ENCODE data around the gene AP1G1. TPM values are rescaled to one million over a fixed set of nuclear protein-coding genes. Genes with fewer than 3 reads are reported as not detected.

Gene AP1G1
- 100 to 1,000 TPM in 1 of 3 donors, 10 to 100 TPM in 2; 65.8 to 121 (median 95.7) TPM for total RNA-seq

DNA sequence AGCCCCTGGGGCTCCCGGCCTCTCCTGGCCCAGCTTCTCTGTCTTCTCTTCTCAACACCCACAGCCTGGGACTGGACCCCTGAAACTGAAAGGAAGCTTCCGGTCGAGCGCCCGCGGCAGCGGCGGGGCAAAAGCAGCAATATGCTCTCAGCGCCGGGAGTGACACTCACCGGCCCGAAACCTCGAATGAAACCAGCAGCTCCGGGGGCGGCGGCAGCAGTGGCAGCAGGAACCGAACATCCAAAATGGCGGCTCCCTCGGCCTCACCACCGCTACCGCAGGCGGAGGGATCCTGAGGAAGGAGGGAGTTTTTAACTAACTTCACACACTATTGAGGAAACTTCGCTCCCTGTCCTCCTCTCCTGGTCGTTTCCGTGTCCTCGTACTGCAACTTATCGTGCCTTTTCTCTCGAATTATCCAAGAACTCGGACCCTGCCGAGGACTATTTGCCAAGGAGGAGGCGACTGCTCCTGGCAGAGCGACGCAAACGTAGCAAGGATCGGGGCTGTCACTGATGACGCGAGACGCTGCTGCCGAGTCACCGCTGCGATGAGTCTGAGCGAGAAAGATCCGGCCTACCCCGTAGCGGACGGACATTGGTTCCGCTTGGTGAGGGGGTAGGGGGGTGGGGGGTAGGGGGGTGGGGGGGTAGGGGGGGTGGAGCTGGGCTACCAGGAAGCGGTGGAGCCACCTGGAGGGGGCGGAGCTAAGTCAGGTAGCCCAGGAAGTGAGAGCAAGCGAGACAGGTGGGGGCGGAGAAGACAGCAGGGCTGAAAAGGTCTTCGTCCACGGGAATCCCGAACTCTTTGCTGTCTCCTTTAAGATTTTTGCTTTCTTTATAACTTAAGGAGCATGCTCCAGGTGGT lies at the start of gene AP1G1:
Gene AP1G1, minus strand, starts transcription at position 242 of the 867 bp plus-strand sequence. CDS start 19,355 bp downstream, outside the sequence.
- peak; percentile 94 to 97 for DNase-seq (ENCODE audit: low spot score in 2 of 2)
- peak within 1 kb of the TSS; percentile 72 to 98 (median 91) for H3K4me3 ChIP-seq
- TF ChIP-seq POLR2A (IDR thresholded peaks at IDR 0.05) (peak; percentile 66), POLR2AphosphoS5 (IDR thresholded peaks at IDR 0.05) (peak; percentile 93 to 98 (median 94)), CTCF (IDR thresholded peaks at IDR 0.05) (no peak)
- intact Hi-C loops (cut with DNase I; ENCODE audit: low total_unique reads) = loop anchor here (5.0 kb wide), 1 partner anchor 78 kb away; no protein-coding TSS in a partner anchor
- H3K36me3 ChIP-seq = no peaks in the 10 kb centered on the region
- no peaks in the 10 kb centered on the region for H3K9me3 ChIP-seq
- peaks cover 4 to 5% of the 10 kb centered on the region in 2 donors for H3K4me1 ChIP-seq
- peak within 1 kb of the TSS; percentile 98 to 99 for H3K27ac ChIP-seq
- H3K27me3 ChIP-seq = no peaks in the 10 kb centered on the region

DNA sequence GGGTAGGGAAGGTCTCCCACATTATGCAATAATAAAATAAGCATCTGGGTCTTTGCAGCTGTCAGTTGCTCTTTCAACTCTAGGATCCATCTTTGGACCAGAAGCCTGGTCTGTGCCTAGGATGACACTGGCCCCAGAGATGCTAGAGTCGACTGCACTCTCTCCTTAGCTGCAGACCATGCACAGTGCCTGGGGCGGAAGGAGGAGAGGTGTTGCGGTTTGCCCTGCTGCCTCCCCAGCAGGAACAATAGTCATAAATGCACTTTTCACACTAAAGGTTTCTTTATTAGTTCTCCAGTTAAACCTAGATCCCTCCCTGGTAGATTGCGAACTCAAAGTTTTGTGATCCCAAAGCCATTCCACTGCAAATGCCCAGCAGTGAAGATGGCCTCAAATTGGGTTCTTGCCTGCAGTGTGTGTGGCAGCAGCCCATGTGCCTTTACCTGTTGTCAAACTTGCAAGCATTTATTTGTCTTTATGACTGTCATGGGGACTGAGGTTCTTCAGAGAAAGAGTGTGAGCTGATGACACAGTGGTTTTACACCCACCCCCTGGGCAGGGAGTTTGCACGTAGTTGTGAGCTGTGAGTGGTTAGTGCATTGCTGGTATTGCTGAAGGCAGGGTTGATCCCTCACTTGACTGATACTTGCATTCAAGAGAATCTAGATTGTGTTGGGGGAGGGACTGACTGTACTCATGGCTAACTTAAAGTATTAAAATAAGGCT lies 47.5 kb upstream of the AP1G1 start:
- intact Hi-C loops (cut with DNase I; ENCODE audit: low total_unique reads) = no loop called here
- DNase-seq (ENCODE audit: low spot score in 2 of 2) = no peak
- Histone ChIP-seq H3K4me3 (no peak overlapping the region), H3K27me3 (no peaks in the 10 kb centered on the region), H3K36me3 (no peaks in the 10 kb centered on the region), H3K27ac (no peak overlapping the region), H3K4me1 (peaks cover 0 to 5% of the 10 kb centered on the region in 2 donors), H3K9me3 (no peaks in the 10 kb centered on the region)
- no peak for TF ChIP-seq CTCF (IDR thresholded peaks at IDR 0.05)
- no peak for TF ChIP-seq POLR2AphosphoS5 (IDR thresholded peaks at IDR 0.05)
- no peak for TF ChIP-seq POLR2A (IDR thresholded peaks at IDR 0.05)

DNA sequence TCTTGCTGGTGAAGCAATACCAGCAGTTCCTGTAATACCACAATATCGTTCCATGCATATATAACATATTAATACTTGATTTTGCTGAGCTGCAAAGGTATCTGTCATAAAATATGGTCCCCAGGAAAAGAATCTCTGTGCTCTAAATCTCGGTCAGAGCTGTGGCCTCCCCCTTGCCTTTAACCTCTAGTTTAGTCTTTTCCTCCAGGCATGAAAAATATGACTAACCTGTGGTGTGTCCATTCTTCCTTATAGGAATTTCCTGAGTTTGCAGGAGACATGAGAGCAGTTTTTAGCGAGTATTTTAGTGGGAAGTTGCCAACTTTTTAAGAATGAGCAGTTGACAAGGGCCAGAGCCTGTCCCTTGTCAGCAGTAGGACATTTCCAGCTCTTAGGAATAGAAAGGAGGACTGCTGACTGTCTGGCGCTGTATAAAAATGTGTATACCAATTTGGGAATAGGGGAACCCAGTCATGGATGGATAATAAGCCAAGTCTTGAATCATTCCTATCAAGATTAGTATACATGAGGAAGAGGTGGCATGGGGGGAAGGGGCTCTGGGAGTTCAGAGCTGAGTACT lies 45.8 kb upstream of the AP1G1 start:
- Histone ChIP-seq H3K36me3 (peaks cover 3% of the 10 kb centered on the region), H3K4me3 (no peak overlapping the region)

GRCh38 chr16:71853413-71853812 lies 44.8 kb upstream of the AP1G1 start:
- H3K4me3 ChIP-seq = no peak overlapping the region
- DNase-seq (ENCODE audit: low spot score in 2 of 2) = no peak

More for the DNA sequence above, 45.8 kb upstream of the AP1G1 start:
- no peaks in the 10 kb centered on the region for H3K27me3 ChIP-seq
- TF ChIP-seq POLR2AphosphoS5 (IDR thresholded peaks at IDR 0.05) (no peak), POLR2A (IDR thresholded peaks at IDR 0.05) (no peak), CTCF (IDR thresholded peaks at IDR 0.05) (no peak)
- DNase-seq (ENCODE audit: low spot score in 2 of 2) = no peak
- H3K27ac ChIP-seq = peak overlapping the region in 1 of 2 donors; percentile 18
- no peaks in the 10 kb centered on the region for H3K9me3 ChIP-seq
- intact Hi-C loops (cut with DNase I; ENCODE audit: low total_unique reads) = no loop called here
- H3K4me1 ChIP-seq = peaks cover 0 to 5% of the 10 kb centered on the region in 2 donors

More at GRCh38 chr16:71853413-71853812, 44.8 kb upstream of the AP1G1 start:
- intact Hi-C loops (cut with DNase I; ENCODE audit: low total_unique reads) = no loop called here
- Histone ChIP-seq H3K36me3 (peaks cover 6% of the 10 kb centered on the region), H3K27ac (no peak overlapping the region), H3K9me3 (no peaks in the 10 kb centered on the region), H3K27me3 (no peaks in the 10 kb centered on the region), H3K4me1 (no peaks in the 10 kb centered on the region)
- no peak for TF ChIP-seq POLR2A (IDR thresholded peaks at IDR 0.05)
- TF ChIP-seq CTCF (IDR thresholded peaks at IDR 0.05) = no peak
- no peak for TF ChIP-seq POLR2AphosphoS5 (IDR thresholded peaks at IDR 0.05)

Measured in breast epithelium (tissue), 4 donors.